HepG2 (cell line): ENCODE results near the gene FUT4. TPM values are rescaled to one million over a fixed set of nuclear protein-coding genes. Genes with fewer than 3 reads are reported as not detected.

Experiments used
- ASH2L ChIP-seq: fragments of 300-600, 200-600 bp; sonication (generic); IDR thresholded peaks from 2 replicates; pipeline ENCODE4 v1.7.0; 2017; ENCODE audit warnings: low read depth, mild to moderate bottlenecking, moderate library complexity, mixed read lengths, low read length; ENCODE audit not compliant: insufficient read length
- NR2F6 ChIP-seq, 2 experiments: IDR thresholded peaks; 2 replicates each; pipeline ENCODE4 v1.6.1; 2016; ENCODE audit warnings: antibody characterized with exemption in 1 of 2, mild to moderate bottlenecking in 1 of 2
- SOX5 ChIP-seq: IDR thresholded peaks from 2 replicates; pipeline ENCODE4 v1.6.1; 2016; ENCODE audit warnings: borderline replicate concordance
- ZFX ChIP-seq: sonication (generic); formaldehyde crosslinking; IDR thresholded peaks from 2 replicates; pipeline ENCODE4 v1.4.0; 2020; ENCODE audit warnings: mild to moderate bottlenecking, low read depth, missing genetic modification reagents, moderate library complexity
- ZMYM4 ChIP-seq: sonication (generic); formaldehyde crosslinking; IDR thresholded peaks from 2 replicates; pipeline ENCODE4 v1.8.1; 2023; ENCODE audit warnings: mild to moderate bottlenecking, missing genetic modification reagents
- polyA plus RNA-seq, 8 experiments: library from polyadenylated mRNA; depleted of rRNA in 3 of 8; stranded (reverse) in 7 of 8; unstranded in 1 of 8; fragments of >200 nt; fragmentation: Illumina TruSeq in 4 of 8; extraction: Trizol in 4 of 8; gene quantifications; 2 replicates each; pipeline versions ENCODE4 v1.2.1 to v1.2.3, GENCODE V29; 2011 to 2016; ENCODE audit warnings: low read depth in 4 of 8, missing spikeins in 1 of 8, mixed read lengths in 1 of 8; ENCODE audit not compliant: insufficient read depth in 1 of 8
- total RNA-seq, 5 experiments: library from RNA; depleted of rRNA; stranded (reverse); fragments of >200 nt; fragmentation: Illumina TruSeq; extraction: Trizol; gene quantifications; 2 replicates each; pipeline ENCODE4 v1.2.3, GENCODE V29; 2016; ENCODE audit warnings: low read depth in 1 of 5
- TF ChIP-seq, protein P1 (sequence below): IDR thresholded peaks from 2 replicates; pipeline ENCODE4 v1.6.1; 2012; ENCODE audit warnings: low read depth, low read length, improper control_type of control experiment
- TF ChIP-seq, protein P2 (sequence below): sonication (generic); formaldehyde crosslinking; IDR thresholded peaks from 2 replicates; pipeline ENCODE4 v1.5.0; 2020; ENCODE audit warnings: mild to moderate bottlenecking, missing genetic modification reagents, moderate library complexity
- TF ChIP-seq, protein P3 (sequence below), 2 experiments: sonication (generic) in 1 of 2; formaldehyde crosslinking in 1 of 2; IDR thresholded peaks; 2 replicates each; pipeline versions ENCODE4 v1.4.0 to v1.6.1; 2016 to 2020; ENCODE audit warnings: borderline replicate concordance in 1 of 2, low read depth in 1 of 2, mild to moderate bottlenecking in 1 of 2, missing genetic modification reagents in 1 of 2
- TF ChIP-seq, protein P4 (sequence below): sonication (generic); formaldehyde crosslinking; IDR thresholded peaks from 2 replicates; pipeline ENCODE4 v1.8.0; 2022; ENCODE audit warnings: mild to moderate bottlenecking, missing genetic modification reagents; ENCODE audit not compliant: insufficient replicate concordance
- TF ChIP-seq, protein P5 (sequence below), 2 experiments: sonication (generic) in 1 of 2; formaldehyde crosslinking in 1 of 2; IDR thresholded peaks; 2 replicates each; pipeline versions ENCODE4 v1.4.0 to v1.6.1; 2018 to 2020; ENCODE audit warnings: missing genetic modification reagents in 2 of 2, borderline replicate concordance in 1 of 2, low read depth in 1 of 2, mild to moderate bottlenecking in 1 of 2, missing biosample characterization in 1 of 2
- TF ChIP-seq, protein P6 (sequence below): IDR thresholded peaks from 2 replicates; pipeline ENCODE4 v1.6.1; 2018; ENCODE audit warnings: missing genetic modification reagents
- TF ChIP-seq, protein P7 (sequence below): sonication (generic); formaldehyde crosslinking; IDR thresholded peaks from 2 replicates; pipeline ENCODE4 v1.8.1; 2023; ENCODE audit warnings: mild to moderate bottlenecking, missing genetic modification reagents

The FUT4 gene
- total and polyA plus RNA-seq, 2 of the 13 experiments (the other 11 are each of a cell fraction or from before 2014, with no cell fraction given): 0.28 to 0.60 TPM

DNA sequence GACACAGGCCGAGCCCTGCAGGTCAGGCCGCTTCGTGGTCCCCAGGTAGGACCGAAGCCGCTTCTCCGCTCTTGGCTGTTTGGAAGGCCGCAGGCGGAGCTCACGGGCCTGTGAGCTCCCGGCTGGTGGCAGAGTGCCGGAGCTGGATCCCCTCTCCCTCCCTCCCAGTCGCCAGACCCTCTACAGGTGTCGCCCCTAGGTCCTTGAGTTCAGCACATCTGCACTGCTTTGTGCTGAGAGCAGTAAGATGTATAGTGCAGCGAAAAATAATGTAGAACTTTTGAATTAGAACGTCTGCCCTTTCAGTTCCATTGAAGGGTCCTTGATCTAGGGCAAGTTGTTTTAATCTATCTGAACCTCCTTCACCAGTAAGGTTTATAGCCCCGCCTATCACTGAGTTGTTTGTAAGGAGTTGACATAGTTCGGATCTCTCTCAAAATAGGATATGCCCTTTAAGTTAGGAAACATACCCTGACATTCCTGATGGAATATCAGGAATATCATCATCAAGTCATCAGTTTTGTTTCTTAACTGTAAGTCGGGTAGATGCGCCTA lies 49.5 kb upstream of the FUT4 start (continued):
- TF ChIP-seq ASH2L: peak; percentile 7
- TF ChIP-seq, protein P1, sequence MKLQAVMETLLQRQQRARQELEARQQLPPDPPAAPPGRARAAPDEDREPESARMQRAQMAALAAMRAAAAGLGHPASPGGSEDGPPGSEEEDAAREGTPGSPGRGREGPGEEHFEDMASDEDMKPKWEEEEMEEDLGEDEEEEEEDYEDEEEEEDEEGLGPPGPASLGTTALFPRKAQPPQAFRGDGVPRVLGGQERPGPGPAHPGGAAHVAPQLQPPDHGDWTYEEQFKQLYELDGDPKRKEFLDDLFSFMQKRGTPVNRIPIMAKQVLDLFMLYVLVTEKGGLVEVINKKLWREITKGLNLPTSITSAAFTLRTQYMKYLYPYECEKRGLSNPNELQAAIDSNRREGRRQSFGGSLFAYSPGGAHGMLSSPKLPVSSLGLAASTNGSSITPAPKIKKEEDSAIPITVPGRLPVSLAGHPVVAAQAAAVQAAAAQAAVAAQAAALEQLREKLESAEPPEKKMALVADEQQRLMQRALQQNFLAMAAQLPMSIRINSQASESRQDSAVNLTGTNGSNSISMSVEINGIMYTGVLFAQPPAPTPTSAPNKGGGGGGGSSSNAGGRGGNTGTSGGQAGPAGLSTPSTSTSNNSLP: no peak
- TF ChIP-seq, protein P2, sequence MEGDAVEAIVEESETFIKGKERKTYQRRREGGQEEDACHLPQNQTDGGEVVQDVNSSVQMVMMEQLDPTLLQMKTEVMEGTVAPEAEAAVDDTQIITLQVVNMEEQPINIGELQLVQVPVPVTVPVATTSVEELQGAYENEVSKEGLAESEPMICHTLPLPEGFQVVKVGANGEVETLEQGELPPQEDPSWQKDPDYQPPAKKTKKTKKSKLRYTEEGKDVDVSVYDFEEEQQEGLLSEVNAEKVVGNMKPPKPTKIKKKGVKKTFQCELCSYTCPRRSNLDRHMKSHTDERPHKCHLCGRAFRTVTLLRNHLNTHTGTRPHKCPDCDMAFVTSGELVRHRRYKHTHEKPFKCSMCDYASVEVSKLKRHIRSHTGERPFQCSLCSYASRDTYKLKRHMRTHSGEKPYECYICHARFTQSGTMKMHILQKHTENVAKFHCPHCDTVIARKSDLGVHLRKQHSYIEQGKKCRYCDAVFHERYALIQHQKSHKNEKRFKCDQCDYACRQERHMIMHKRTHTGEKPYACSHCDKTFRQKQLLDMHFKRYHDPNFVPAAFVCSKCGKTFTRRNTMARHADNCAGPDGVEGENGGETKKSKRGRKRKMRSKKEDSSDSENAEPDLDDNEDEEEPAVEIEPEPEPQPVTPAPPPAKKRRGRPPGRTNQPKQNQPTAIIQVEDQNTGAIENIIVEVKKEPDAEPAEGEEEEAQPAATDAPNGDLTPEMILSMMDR: 0 out of 2 replicates have a peak, but pooled peaks have one; percentile 5
- TF ChIP-seq, protein P3, sequence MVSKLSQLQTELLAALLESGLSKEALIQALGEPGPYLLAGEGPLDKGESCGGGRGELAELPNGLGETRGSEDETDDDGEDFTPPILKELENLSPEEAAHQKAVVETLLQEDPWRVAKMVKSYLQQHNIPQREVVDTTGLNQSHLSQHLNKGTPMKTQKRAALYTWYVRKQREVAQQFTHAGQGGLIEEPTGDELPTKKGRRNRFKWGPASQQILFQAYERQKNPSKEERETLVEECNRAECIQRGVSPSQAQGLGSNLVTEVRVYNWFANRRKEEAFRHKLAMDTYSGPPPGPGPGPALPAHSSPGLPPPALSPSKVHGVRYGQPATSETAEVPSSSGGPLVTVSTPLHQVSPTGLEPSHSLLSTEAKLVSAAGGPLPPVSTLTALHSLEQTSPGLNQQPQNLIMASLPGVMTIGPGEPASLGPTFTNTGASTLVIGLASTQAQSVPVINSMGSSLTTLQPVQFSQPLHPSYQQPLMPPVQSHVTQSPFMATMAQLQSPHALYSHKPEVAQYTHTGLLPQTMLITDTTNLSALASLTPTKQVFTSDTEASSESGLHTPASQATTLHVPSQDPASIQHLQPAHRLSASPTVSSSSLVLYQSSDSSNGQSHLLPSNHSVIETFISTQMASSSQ (IDR thresholded peaks at IDR 0.05; ENCODE audit: low read depth): no peak
- TF ChIP-seq, protein P3 (CRISPR knock-in tag; IDR thresholded peaks at IDR 0.05; ENCODE audit: borderline replicate concordance): no peak
- TF ChIP-seq, protein P4, sequence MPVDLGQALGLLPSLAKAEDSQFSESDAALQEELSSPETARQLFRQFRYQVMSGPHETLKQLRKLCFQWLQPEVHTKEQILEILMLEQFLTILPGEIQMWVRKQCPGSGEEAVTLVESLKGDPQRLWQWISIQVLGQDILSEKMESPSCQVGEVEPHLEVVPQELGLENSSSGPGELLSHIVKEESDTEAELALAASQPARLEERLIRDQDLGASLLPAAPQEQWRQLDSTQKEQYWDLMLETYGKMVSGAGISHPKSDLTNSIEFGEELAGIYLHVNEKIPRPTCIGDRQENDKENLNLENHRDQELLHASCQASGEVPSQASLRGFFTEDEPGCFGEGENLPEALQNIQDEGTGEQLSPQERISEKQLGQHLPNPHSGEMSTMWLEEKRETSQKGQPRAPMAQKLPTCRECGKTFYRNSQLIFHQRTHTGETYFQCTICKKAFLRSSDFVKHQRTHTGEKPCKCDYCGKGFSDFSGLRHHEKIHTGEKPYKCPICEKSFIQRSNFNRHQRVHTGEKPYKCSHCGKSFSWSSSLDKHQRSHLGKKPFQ (CRISPR knock-in tag): no peak
- no peak for TF ChIP-seq SOX5
- TF ChIP-seq NR2F6 (IDR thresholded peaks at IDR 0.05): no peak
- TF ChIP-seq NR2F6 (CRISPR knock-in tag; IDR thresholded peaks at IDR 0.05): no peak
- TF ChIP-seq, protein P5, sequence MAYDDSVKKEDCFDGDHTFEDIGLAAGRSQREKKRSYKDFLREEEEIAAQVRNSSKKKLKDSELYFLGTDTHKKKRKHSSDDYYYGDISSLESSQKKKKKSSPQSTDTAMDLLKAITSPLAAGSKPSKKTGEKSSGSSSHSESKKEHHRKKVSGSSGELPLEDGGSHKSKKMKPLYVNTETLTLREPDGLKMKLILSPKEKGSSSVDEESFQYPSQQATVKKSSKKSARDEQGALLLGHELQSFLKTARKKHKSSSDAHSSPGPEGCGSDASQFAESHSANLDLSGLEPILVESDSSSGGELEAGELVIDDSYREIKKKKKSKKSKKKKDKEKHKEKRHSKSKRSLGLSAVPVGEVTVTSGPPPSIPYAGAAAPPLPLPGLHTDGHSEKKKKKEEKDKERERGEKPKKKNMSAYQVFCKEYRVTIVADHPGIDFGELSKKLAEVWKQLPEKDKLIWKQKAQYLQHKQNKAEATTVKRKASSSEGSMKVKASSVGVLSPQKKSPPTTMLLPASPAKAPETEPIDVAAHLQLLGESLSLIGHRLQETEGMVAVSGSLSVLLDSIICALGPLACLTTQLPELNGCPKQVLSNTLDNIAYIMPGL (CRISPR knock-in tag; IDR thresholded peaks at IDR 0.05; ENCODE audit: borderline replicate concordance in 1 of 2, low read depth in 1 of 2): peak; percentile 27 to 41; a peak in 2 of 4 replicates
- TF ChIP-seq, protein P6, sequence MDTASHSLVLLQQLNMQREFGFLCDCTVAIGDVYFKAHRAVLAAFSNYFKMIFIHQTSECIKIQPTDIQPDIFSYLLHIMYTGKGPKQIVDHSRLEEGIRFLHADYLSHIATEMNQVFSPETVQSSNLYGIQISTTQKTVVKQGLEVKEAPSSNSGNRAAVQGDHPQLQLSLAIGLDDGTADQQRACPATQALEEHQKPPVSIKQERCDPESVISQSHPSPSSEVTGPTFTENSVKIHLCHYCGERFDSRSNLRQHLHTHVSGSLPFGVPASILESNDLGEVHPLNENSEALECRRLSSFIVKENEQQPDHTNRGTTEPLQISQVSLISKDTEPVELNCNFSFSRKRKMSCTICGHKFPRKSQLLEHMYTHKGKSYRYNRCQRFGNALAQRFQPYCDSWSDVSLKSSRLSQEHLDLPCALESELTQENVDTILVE: no peak
- TF ChIP-seq ZMYM4 (CRISPR knock-in tag): peak; percentile 8
- TF ChIP-seq ZFX (CRISPR knock-in tag): 0 out of 2 replicates have a peak, but pooled peaks have one; percentile 93
- TF ChIP-seq, protein P7, sequence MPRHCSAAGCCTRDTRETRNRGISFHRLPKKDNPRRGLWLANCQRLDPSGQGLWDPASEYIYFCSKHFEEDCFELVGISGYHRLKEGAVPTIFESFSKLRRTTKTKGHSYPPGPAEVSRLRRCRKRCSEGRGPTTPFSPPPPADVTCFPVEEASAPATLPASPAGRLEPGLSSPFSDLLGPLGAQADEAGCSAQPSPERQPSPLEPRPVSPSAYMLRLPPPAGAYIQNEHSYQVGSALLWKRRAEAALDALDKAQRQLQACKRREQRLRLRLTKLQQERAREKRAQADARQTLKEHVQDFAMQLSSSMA (CRISPR knock-in tag): no peak
